H7 (cell line): ENCODE results near the gene TMEM145. TPM values are rescaled to one million over a fixed set of nuclear protein-coding genes. Genes with fewer than 3 reads are reported as not detected.
"Not testable (repeated sequence)": the region's sequence is repeated elsewhere in the genome, so short reads cannot be mapped to it uniquely, and the experiment has no call there.

Experiments
- DNase-seq: peaks from one replicate; pipeline ENCODE4 v3.0.0; 2012
- H3K27me3 ChIP-seq: 2 replicates; pipeline ENCODE4 v1.6.0; 2011; ENCODE audit warnings: mild to moderate bottlenecking, low read length; ENCODE audit not compliant: control insufficient read depth, insufficient read depth
- H3K36me3 ChIP-seq: replicated peaks from 2 replicates; pipeline ENCODE4 v1.5.1; 2011; ENCODE audit warnings: low read length; ENCODE audit not compliant: control insufficient read depth, insufficient read depth
- H3K4me3 ChIP-seq: 2 replicates; pipeline ENCODE4 v1.5.1; 2011; ENCODE audit warnings: low read depth, mild to moderate bottlenecking, control low read depth, low read length, moderate library complexity; ENCODE audit not compliant: insufficient read depth
- total RNA-seq: library from RNA; depleted of rRNA; stranded (reverse); fragments of >200 nt; shearing (Covaris generic); gene quantifications from 2 replicates; pipeline ENCODE4 v1.2.3, GENCODE V29; 2014

The TMEM145 gene
- total RNA-seq, 1 experiment from 2014 or later: 0.38 TPM

- not testable (repeated sequence) for H3K36me3 ChIP-seq, H3K27me3 ChIP-seq, H3K4me3 ChIP-seq, DNase-seq
Observed at GRCh38 chr19:42339922-42340321, 26.8 kb downstream of the TMEM145 start.

DNA sequence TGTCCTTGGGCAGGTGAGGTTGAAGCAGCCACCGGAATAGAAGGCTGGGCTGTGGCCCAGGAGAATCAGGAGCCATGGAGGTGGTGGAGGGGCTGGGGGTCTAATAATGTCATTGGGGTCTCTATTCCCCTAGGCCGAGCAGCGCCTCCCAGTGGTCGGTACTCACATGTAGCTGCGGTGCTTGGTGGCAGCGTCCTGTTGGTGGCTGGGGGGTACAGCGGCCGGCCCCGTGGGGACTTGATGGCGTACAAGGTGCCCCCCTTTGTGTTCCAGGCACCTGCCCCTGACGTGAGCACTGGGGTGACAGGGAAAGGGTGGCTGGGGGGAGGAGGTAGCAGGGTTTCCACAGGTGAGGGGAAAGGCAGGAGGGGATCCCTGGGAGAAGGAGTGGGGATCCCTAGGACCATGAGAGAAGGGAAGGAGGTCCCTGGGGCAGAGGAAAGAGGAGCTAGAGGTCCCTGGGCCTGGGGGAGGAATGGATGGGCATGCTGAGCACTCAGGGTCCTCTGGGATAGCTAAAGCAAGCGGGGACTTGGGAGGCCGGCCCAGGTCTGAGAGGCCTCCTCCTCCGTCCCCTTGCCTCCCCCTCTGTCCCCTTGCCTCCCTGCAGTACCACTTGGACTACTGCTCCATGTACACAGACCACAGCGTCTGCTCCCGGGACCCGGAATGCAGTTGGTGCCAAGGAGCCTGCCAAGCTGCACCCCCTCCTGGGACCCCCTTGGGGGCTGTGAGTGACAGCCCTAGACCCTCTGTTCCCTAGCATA is 30.4 kb downstream of the TMEM145 start:
- H3K27me3 ChIP-seq: no peaks in the 10 kb centered on the region
- no peak overlapping the region for H3K4me3 ChIP-seq
- peaks cover 3% of the 10 kb centered on the region for H3K36me3 ChIP-seq
- peak; percentile 89 for DNase-seq

GRCh38 chr19:42344336-42344893 is 31.3 kb downstream of the TMEM145 start:
- H3K36me3 ChIP-seq: peaks cover 3% of the 10 kb centered on the region
- no peak overlapping the region for H3K4me3 ChIP-seq
- no peaks in the 10 kb centered on the region for H3K27me3 ChIP-seq
- peak; percentile 45 for DNase-seq

- no peaks in the 10 kb centered on the region for H3K27me3 ChIP-seq
- peaks cover 3% of the 10 kb centered on the region for H3K36me3 ChIP-seq
- DNase-seq: no peak
- no peak overlapping the region for H3K4me3 ChIP-seq
Observed at GRCh38 chr19:42345191-42345812, 32.2 kb downstream of the TMEM145 start.

DNA sequence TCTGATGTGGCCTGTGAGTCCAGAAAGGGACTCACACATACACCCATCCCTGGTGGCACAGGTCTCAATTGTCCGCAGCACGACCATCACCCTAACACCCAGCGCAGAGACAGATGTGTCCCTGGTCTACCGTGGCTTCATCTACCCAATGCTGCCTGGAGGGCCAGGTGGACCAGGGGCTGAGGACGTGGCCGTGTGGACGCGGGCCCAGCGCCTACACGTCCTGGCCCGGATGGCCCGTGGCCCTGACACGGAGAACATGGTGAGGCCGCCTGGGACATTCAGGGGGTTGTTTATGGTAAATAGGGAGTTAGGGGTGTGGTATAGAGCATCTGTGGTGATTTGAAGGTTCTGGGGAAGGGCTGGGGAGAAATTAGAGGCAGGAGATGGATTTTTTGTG is 35.1 kb downstream of the TMEM145 start:
- Histone ChIP-seq H3K36me3 (peaks cover 3% of the 10 kb centered on the region), H3K4me3 (no peak overlapping the region)

GRCh38 chr19:42349378-42350107 is 36.4 kb downstream of the TMEM145 start:
- peaks cover 2% of the 10 kb centered on the region for H3K36me3 ChIP-seq
- no peaks in the 10 kb centered on the region for H3K27me3 ChIP-seq
- DNase-seq: peak; percentile 47
- no peak overlapping the region for H3K4me3 ChIP-seq

More for the DNA sequence above, 35.1 kb downstream of the TMEM145 start:
- DNase-seq: no peak
- no peaks in the 10 kb centered on the region for H3K27me3 ChIP-seq

DNA sequence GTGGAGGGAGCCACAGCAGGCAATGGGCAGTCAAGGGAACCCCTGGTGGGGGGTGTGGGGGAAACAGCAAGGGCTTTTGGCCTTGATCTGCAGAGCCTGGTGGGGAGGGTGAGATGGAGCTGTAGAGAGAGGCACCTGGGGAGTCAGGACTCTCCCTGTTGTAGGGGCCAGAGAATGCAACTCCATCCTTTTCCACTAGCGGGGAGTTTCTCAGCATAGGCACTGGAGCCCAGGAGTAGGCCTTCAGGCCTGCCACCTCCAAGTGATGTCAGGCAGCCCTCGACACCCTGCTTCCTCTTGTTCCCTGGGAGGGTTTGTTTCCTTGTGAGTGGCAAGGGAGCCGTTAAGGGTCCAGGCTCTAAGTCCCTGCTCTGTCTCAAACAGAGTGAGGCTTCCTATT is 37.3 kb downstream of the TMEM145 start:
- Histone ChIP-seq H3K4me3 (no peak overlapping the region), H3K27me3 (no peaks in the 10 kb centered on the region), H3K36me3 (peaks cover 2% of the 10 kb centered on the region)
- DNase-seq: peak; percentile 45

GRCh38 chr19:42351079-42351735 is 38.1 kb downstream of the TMEM145 start:
- Histone ChIP-seq H3K36me3 (peaks cover 2% of the 10 kb centered on the region), H3K27me3 (no peaks in the 10 kb centered on the region), H3K4me3 (no peak overlapping the region)
- DNase-seq: peak; percentile 46

GRCh38 chr19:42352301-42353259 is 39.5 kb downstream of the TMEM145 start:
- peaks cover 5% of the 10 kb centered on the region for H3K36me3 ChIP-seq
- peak; percentile 46 for DNase-seq
- H3K4me3 ChIP-seq: no peak overlapping the region

GRCh38 chr19:42353341-42354015 is 40.4 kb downstream of the TMEM145 start:
- Histone ChIP-seq H3K27me3 (no peaks in the 10 kb centered on the region), H3K36me3 (peaks cover 3% of the 10 kb centered on the region), H3K4me3 (no peak overlapping the region)
- peak; percentile 31 for DNase-seq

More at GRCh38 chr19:42352301-42353259, 39.5 kb downstream of the TMEM145 start:
- no peaks in the 10 kb centered on the region for H3K27me3 ChIP-seq

- H3K36me3 ChIP-seq: peaks cover 3% of the 10 kb centered on the region
- DNase-seq: no peak
Observed at GRCh38 chr19:42355896-42356295, 42.8 kb downstream of the TMEM145 start.

GRCh38 chr19:42356686-42357085 is 43.6 kb downstream of the TMEM145 start:
- Histone ChIP-seq H3K36me3 (peaks cover 3% of the 10 kb centered on the region), H3K4me3 (no peak overlapping the region), H3K27me3 (no peaks in the 10 kb centered on the region)
- no peak for DNase-seq

More at GRCh38 chr19:42355896-42356295, 42.8 kb downstream of the TMEM145 start:
- H3K4me3 ChIP-seq: no peak overlapping the region
- H3K27me3 ChIP-seq: no peaks in the 10 kb centered on the region

- no peak overlapping the region for H3K4me3 ChIP-seq
- H3K27me3 ChIP-seq: no peaks in the 10 kb centered on the region
- no peak for DNase-seq
- peaks cover 3% of the 10 kb centered on the region for H3K36me3 ChIP-seq
Observed at GRCh38 chr19:42357290-42357689, 44.2 kb downstream of the TMEM145 start.
